ENCODE measurements around the gene CLDN6.

Gene CLDN6

DNA sequence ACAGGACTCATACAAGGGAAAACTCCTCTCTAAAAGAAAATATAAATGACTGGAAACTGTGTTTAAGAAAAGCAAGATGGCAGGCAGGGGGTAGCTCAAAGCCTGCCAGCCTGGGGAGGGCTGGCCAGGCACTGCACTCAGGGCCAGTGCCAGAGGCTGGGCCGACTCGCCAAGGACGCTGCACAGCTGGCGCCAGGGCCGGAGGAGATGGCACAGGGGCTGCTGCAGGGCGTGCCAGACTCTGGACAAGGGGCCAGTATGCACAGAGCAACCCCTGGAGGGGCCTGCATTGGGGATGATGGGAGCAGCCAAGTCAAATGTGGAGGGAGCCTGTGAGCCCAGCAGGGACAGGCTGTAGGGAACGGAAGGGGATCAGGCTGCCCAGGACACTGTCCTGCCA, 41.8 kb downstream of the CLDN6 start:
- Histone ChIP-seq H3K36me3 (replicated peaks) (no peaks in the 10 kb centered on the region), H3K27me3 (replicated peaks) (no peaks in the 10 kb centered on the region), H3K27ac (no peak overlapping the region), H3K4me3 (ENCODE audit: low read depth, low read length) (no peak overlapping the region)
- in situ Hi-C loops (cut with HindIII; ENCODE audit: low pct_ligation_motif_present, low sequenced_read_pairs), result no loop called here
- DNase-seq, result no peak
- TF ChIP-seq, protein P1, sequence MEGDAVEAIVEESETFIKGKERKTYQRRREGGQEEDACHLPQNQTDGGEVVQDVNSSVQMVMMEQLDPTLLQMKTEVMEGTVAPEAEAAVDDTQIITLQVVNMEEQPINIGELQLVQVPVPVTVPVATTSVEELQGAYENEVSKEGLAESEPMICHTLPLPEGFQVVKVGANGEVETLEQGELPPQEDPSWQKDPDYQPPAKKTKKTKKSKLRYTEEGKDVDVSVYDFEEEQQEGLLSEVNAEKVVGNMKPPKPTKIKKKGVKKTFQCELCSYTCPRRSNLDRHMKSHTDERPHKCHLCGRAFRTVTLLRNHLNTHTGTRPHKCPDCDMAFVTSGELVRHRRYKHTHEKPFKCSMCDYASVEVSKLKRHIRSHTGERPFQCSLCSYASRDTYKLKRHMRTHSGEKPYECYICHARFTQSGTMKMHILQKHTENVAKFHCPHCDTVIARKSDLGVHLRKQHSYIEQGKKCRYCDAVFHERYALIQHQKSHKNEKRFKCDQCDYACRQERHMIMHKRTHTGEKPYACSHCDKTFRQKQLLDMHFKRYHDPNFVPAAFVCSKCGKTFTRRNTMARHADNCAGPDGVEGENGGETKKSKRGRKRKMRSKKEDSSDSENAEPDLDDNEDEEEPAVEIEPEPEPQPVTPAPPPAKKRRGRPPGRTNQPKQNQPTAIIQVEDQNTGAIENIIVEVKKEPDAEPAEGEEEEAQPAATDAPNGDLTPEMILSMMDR (IDR thresholded peaks at IDR 0.05; ENCODE audit: low read depth, low read length, missing control alignments), result no peak

GRCh38 chr16:2975161-2975795, 42.7 kb downstream of the CLDN6 start:
- Histone ChIP-seq H3K27ac (no peak overlapping the region), H3K4me3 (ENCODE audit: low read depth, low read length) (no peak overlapping the region), H3K27me3 (replicated peaks) (no peaks in the 10 kb centered on the region), H3K36me3 (replicated peaks) (no peaks in the 10 kb centered on the region)
- in situ Hi-C loops (cut with HindIII; ENCODE audit: low pct_ligation_motif_present, low sequenced_read_pairs), result no loop called here
- no peak for DNase-seq
- TF ChIP-seq, protein P1 (IDR thresholded peaks at IDR 0.05; ENCODE audit: low read depth, low read length, missing control alignments), result no peak

DNA sequence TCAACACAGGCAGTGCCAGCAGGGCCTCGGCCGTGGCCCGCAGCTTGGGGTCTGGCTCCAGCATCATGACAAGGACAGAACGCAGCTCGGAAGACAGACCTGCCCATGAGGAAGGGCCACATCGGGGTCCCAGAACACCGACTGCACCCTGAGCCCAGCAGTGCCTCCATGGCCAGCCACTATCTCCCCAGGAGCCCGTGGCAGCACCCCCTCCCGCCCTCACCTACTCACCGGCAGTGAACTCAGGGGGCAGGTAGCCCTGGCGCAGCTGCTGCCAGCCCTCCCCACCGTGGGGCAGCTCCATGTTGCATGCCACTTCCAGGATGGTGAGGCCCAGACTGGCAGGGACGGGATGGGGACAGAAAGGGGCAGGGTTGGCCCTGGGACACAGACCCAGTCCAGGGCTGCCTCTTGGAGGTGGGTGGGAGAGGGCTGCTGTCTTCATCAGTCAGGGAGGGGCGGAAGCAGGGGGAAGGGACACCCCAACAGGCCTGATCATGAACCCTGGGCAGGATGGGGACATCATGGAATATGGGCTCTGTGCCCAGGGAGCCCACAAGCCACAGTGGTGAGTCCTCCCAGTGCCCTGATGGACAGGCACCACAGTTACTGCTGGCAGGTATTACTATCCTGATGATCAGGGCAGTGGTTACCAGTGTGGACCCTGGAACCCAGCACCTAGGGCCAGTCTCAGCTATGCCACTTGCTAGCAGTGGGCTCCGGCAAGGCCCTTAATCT, 43.5 kb downstream of the CLDN6 start:
- TF ChIP-seq, protein P1 (IDR thresholded peaks at IDR 0.05; ENCODE audit: low read depth, low read length, missing control alignments), result no peak
- no peaks in the 10 kb centered on the region for H3K27me3 ChIP-seq (replicated peaks)
- H3K36me3 ChIP-seq (replicated peaks), result no peaks in the 10 kb centered on the region
- H3K4me3 ChIP-seq (ENCODE audit: low read depth, low read length), result no peak overlapping the region
- no peak overlapping the region for H3K27ac ChIP-seq
- no peak for DNase-seq
- in situ Hi-C loops (cut with HindIII; ENCODE audit: low pct_ligation_motif_present, low sequenced_read_pairs), result no loop called here

DNA sequence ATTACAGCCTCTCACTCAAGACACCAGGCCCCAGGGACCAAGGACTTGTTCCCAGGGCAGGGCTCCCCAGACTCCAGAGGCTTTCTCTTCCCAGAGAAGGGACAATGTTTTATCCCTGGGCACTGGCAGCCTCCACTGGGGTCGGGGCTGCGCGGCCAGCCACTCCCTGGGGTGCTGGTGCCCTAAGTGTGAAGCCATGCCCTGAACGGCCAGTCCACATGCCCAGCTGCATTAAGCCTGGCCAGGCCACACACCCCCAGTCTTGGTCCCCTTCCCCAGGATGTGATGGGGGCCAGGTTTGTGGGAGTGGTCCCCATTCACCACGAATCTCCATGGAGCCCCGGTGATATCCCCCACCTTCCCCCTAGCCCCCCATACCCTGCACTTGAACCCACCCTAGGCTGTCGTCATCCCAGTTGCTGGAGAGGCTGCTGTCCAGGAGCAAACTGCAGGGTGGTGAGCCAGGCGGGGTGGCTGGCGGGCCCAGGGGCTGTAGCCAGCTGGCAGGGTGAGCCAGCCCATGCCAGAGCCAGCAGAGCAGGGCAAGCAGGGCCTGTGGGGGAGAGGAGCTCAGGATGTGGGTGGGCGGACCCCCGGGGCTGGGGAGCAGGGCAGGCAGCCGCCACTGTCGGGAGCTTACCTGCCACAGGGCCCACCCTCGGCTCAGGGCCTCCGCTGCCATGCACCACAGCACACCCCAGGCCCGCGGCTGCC, 44.2 kb downstream of the CLDN6 start:
- in situ Hi-C loops (cut with HindIII; ENCODE audit: low pct_ligation_motif_present, low sequenced_read_pairs), result no loop called here
- DNase-seq, result no peak
- Histone ChIP-seq H3K27me3 (replicated peaks) (no peaks in the 10 kb centered on the region), H3K4me3 (ENCODE audit: low read depth, low read length) (no peak overlapping the region), H3K27ac (no peak overlapping the region), H3K36me3 (replicated peaks) (no peaks in the 10 kb centered on the region)
- TF ChIP-seq, protein P1 (IDR thresholded peaks at IDR 0.05; ENCODE audit: low read depth, low read length, missing control alignments), result no peak

DNA sequence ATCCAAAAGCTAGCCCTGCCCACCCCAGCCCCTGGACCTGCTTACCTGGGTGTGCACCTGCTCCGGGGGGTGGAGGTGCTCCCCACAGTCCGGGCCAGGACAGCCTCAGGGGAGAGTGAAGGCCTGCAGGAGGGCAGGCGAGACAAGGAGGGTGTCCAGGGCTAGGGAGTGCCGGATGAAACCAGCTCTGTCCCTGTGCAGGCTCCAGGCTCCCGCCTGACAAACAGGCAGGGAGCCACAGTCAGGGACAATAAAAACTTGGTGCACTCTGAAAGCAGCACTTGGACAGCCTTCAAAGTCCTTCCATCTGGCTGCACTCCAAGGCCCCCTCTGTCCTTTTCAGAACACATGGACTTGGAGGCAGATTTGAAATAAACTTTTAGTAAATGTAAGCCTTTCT, 44.9 kb downstream of the CLDN6 start:
- DNase-seq, result no peak
- no peak overlapping the region for H3K4me3 ChIP-seq (ENCODE audit: low read depth, low read length)
- H3K27me3 ChIP-seq (replicated peaks), result no peaks in the 10 kb centered on the region
- no peak overlapping the region for H3K27ac ChIP-seq
- no peaks in the 10 kb centered on the region for H3K36me3 ChIP-seq (replicated peaks)
- TF ChIP-seq, protein P1 (IDR thresholded peaks at IDR 0.05; ENCODE audit: low read depth, low read length, missing control alignments), result no peak
- in situ Hi-C loops (cut with HindIII; ENCODE audit: low pct_ligation_motif_present, low sequenced_read_pairs), result no loop called here
